KOPT-K1 (cell line): ENCODE results near the gene GGT5.
"Not testable (repeated sequence)": the region's sequence is repeated elsewhere in the genome, so short reads cannot be mapped to it uniquely, and the experiment has no call there.

Experiments used
- H3K27ac ChIP-seq: fragments of 200-600 bp; sonication (generic); 2 replicates; pipeline ENCODE4 v1.5.1; 2016; ENCODE audit warnings: antibody characterized with exemption, mild to moderate bottlenecking, low read depth, low read length; ENCODE audit not compliant: poor library complexity, severe bottlenecking
- H3K36me3 ChIP-seq: fragments of 200-600 bp; sonication (generic); 2 replicates; pipeline ENCODE4 v1.5.1; 2017; ENCODE audit warnings: antibody characterized with exemption, mild to moderate bottlenecking, low read length, moderate library complexity; ENCODE audit not compliant: insufficient read depth
- H3K9me3 ChIP-seq: fragments of 200-600 bp; sonication (generic); 2 replicates; pipeline ENCODE4 v1.5.1; 2017; ENCODE audit warnings: antibody characterized with exemption, low read length, mild to moderate bottlenecking; ENCODE audit not compliant: insufficient read depth, poor library complexity, severe bottlenecking

The GGT5 gene, protein sequence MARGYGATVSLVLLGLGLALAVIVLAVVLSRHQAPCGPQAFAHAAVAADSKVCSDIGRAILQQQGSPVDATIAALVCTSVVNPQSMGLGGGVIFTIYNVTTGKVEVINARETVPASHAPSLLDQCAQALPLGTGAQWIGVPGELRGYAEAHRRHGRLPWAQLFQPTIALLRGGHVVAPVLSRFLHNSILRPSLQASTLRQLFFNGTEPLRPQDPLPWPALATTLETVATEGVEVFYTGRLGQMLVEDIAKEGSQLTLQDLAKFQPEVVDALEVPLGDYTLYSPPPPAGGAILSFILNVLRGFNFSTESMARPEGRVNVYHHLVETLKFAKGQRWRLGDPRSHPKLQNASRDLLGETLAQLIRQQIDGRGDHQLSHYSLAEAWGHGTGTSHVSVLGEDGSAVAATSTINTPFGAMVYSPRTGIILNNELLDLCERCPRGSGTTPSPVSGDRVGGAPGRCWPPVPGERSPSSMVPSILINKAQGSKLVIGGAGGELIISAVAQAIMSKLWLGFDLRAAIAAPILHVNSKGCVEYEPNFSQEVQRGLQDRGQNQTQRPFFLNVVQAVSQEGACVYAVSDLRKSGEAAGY

GRCh38 chr22:24245030-24245431, at the start of gene GGT5:
Gene GGT5, minus strand, starts transcription at chr22:24245082. Its CDS starts 357 bp downstream, at chr22:24244725.
- not testable (repeated sequence) for H3K9me3 ChIP-seq, H3K27ac ChIP-seq, H3K36me3 ChIP-seq

DNA sequence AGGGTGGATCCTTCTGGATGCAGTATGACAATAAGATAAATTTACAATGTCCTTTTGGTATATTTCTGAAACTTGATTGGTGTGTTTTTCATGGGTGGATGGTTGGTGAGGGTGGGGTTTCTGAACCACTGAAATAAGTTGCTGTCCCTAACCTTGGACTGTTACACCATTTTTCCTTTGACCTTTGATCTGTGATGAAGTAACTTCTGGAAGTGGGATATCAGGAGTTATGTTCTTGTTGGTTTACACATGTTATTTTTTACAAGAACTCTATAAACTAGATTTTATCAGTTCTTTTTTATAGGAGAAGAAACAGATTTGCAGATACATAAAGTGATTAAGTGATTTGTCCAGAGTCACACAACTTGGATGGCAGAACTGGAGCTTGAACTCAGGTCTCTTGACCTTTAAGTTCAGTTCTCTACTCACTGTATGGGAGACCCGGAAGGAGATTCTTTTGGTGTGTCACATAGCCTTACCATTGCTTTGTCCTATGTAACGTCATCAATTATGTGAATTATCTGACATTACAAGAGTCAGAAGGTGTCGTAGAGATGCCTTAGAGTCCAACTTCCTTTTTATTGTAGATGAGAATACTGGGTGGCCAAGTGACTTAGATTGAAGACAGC, 47.4 kb upstream of the GGT5 start:
- not testable (repeated sequence) for H3K27ac ChIP-seq, H3K36me3 ChIP-seq, H3K9me3 ChIP-seq

DNA sequence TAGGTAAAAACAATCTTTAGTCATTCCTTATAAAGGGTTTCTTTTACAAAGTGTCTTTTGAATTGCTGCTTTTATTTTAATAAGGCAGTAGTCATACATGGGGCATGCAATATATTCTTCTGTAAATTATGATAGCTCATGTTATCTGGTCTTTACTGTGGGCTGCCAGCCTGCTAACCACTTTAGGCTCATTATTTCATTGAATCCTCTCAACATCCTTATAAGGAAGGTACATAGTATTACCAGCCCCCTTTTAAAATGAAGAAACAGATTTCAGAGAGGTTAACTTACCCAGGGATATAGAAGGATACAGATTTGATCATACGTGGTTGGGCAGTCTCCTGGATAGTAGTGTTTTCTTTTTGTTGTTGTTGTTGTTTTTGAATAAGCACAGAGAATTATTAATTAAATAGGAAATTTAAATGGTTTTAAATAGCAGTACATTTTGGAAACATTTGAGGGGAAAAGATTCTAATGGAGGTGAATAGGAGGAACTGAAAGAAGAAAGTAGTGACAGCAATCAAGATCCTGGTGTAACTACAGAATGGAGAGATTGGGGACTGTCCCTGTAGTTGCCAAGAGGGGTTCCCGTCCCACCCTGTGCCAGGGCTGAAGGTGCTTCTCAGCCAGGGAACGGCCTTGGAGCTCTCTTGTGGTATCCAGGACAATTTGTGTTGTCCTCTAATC, 46.8 kb upstream of the GGT5 start:
- Histone ChIP-seq H3K9me3 (no peaks in the 10 kb centered on the region), H3K27ac (no peak overlapping the region)

GRCh38 chr22:24290459-24290858, 45.6 kb upstream of the GGT5 start:
- H3K36me3 ChIP-seq = peaks cover 6% of the 10 kb centered on the region; the same call in 1 of the 2 replicates
- H3K27ac ChIP-seq = no peak overlapping the region
- H3K9me3 ChIP-seq = no peaks in the 10 kb centered on the region

More for the DNA sequence above, 46.8 kb upstream of the GGT5 start:
- H3K36me3 ChIP-seq = peaks cover 6% of the 10 kb centered on the region

- H3K36me3 ChIP-seq = peaks cover 6% of the 10 kb centered on the region; the same call in 1 of the 2 replicates
- no peak overlapping the region for H3K27ac ChIP-seq
- H3K9me3 ChIP-seq = no peaks in the 10 kb centered on the region
Observed at GRCh38 chr22:24289741-24290163, 44.9 kb upstream of the GGT5 start.

DNA sequence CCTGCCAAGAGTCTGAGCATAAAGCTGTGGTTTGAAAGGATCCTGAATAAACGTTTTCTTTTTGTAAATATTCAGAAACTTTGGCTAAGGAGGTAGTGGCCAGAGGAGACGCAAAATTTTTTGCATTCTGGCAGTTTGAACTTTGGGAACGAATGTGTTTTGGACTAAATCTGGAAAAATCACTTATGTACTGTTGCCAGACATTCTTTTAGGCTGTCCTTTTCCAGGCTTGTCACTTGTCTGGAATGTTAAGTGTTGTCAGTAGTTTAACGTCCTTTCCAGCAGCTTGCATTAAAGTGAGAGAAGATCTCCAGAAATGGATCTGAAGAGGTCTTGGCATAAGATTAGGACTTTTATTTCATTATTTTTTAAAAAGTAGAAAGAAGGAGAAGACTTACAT, 44.2 kb upstream of the GGT5 start:
- peaks cover 6% of the 10 kb centered on the region; the same call in 1 of the 2 replicates for H3K36me3 ChIP-seq
- no peaks in the 10 kb centered on the region for H3K9me3 ChIP-seq
- H3K27ac ChIP-seq = no peak overlapping the region

- not testable (repeated sequence) for H3K9me3 ChIP-seq, H3K27ac ChIP-seq, H3K36me3 ChIP-seq
Observed at GRCh38 chr22:24287801-24288200, 42.9 kb upstream of the GGT5 start.

DNA sequence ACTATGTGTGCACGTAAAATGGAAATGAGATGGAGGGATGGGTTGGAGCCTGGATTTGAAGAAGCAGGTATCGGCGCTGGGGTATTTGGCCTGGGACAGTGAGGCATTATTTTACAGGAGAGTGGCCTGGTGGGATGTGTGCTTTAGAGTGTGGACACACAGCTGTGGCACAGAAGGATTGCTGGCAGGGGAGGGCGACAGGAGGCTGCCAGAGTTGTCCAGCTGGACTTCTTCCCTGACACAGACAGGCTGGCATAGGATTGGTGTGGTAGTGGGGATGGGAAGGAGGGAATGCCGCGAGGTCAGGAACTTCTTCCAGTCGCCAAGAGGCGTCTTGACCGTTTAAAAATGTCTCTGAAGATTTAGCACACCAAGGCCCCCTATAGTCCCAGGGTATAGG, 42.3 kb upstream of the GGT5 start:
- not testable (repeated sequence) for H3K36me3 ChIP-seq, H3K27ac ChIP-seq, H3K9me3 ChIP-seq

GRCh38 chr22:24285245-24285644, 40.4 kb upstream of the GGT5 start:
- no peak overlapping the region for H3K27ac ChIP-seq
- no peaks in the 10 kb centered on the region for H3K9me3 ChIP-seq
- peaks cover 15% of the 10 kb centered on the region; the same call in 1 of the 2 replicates for H3K36me3 ChIP-seq

DNA sequence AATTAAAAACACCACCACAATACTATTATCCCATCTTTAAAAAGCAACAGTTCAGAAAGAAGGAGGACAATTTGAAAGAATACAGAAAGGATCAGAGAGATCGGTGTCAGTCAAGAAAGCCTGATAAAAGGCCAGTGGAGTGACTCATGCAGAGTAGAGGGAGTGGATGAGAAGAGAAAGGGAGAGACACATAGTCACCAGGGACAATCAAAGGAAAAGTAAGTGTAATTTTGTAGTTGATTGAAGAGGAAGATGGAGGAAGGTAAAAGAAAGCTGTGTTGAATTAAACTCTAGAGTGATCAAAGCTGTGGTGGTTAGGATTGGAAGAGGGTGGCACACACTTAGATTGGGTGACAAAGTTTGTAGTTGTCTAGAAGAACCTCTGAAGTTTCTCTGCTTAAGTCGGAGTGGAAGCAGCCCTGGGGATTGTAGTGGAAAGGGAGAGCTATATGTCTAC, 39.9 kb upstream of the GGT5 start:
- Histone ChIP-seq H3K27ac (no peak overlapping the region), H3K9me3 (no peaks in the 10 kb centered on the region), H3K36me3 (peaks cover 10% of the 10 kb centered on the region; the same call in 1 of the 2 replicates)

DNA sequence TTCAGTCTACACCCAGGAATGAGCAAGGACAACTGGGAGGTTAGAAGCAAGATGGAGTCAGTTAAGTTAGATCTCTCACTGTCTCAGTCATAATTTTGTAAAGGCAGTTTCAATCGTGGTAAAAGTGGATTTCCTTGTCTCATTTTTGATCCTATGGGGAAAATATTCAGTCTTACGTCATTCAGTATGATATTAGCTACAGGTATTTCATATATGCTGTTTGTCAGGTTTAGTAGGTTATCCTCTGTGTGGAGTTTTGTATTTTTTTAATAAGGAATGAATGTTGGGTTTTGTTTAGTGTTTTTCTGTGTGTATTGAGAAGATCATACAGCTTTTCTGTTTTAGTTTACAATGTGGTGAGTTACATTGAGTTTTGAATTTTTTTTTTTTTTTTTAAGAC, 37.5 kb upstream of the GGT5 start:
- no peak overlapping the region for H3K27ac ChIP-seq
- peaks cover 13% of the 10 kb centered on the region for H3K36me3 ChIP-seq
- H3K9me3 ChIP-seq = no peaks in the 10 kb centered on the region

- not testable (repeated sequence) for H3K9me3 ChIP-seq, H3K27ac ChIP-seq
- peaks cover 19% of the 10 kb centered on the region for H3K36me3 ChIP-seq
Observed at GRCh38 chr22:24280363-24280762, 35.5 kb upstream of the GGT5 start.

GRCh38 chr22:24274696-24275405, 30.0 kb upstream of the GGT5 start:
- not testable (repeated sequence) for H3K27ac ChIP-seq, H3K9me3 ChIP-seq
- peaks cover 16% of the 10 kb centered on the region for H3K36me3 ChIP-seq

DNA sequence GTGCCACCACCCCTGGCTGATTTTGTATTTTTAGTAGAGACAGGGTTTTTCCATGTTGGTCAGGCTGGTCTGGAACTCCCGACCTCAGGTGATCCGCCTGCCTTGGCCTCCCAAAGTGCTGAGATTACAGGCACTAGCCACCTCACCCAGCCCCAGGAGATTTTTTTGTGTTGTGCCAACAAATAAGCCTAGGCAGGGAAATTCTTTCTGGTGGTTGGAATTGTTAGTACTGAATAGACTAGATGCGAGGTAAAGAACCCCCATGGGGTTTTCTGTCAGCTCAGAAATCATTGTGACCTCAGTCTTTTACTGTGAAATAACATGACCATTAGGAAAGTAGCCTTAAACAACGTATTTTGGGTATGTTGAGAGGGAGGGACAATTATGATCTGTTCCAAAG, 29.0 kb upstream of the GGT5 start:
- not testable (repeated sequence) for H3K9me3 ChIP-seq, H3K27ac ChIP-seq
- H3K36me3 ChIP-seq = peaks cover 16% of the 10 kb centered on the region
